GM23338 (cell line): Measurements from ENCODE around the gene NCBP1. TPM values are rescaled to one million over a fixed set of nuclear protein-coding genes. Genes with fewer than 3 reads are reported as not detected.

ENCODE experiments used
- ATAC-seq: fragments of 200-7000 bp; cut with Tn5 transposase; 3 replicates; pipeline ENCODE4 v1.9.1; 2020
- DNase-seq: peaks from one replicate; pipeline ENCODE4 v3.0.0-alpha.2; 2015; ENCODE audit warnings: low spot score
- H2AFZ ChIP-seq: fragments of 200-600 bp; sonication (generic); 2 replicates; pipeline ENCODE4 v1.8.0; 2016; ENCODE audit warnings: antibody characterized with exemption, mild to moderate bottlenecking, moderate library complexity
- H3F3A ChIP-seq: fragments of 200-600 bp; sonication (generic); replicated peaks from 2 replicates; pipeline ENCODE4 v1.8.0; 2017; ENCODE audit warnings: antibody characterized with exemption, mixed run types, low read depth
- H3K27ac ChIP-seq: fragments of 200-600 bp; sonication (generic); 2 replicates; pipeline ENCODE4 v1.6.1; 2016; ENCODE audit warnings: low read depth
- H3K27me3 ChIP-seq: fragments of 200-600 bp; sonication (generic); 2 replicates; pipeline ENCODE4 v1.8.0; 2016; ENCODE audit warnings: mild to moderate bottlenecking, mixed run types, moderate library complexity; ENCODE audit not compliant: insufficient read depth
- H3K36me3 ChIP-seq: fragments of 200-600 bp; sonication (generic); 2 replicates; pipeline ENCODE4 v1.8.0; 2016; ENCODE audit warnings: mild to moderate bottlenecking; ENCODE audit not compliant: insufficient read depth
- H3K4me1 ChIP-seq: fragments of 200-600 bp; sonication (generic); 2 replicates; pipeline ENCODE4 v1.8.0; 2016; ENCODE audit warnings: mild to moderate bottlenecking, moderate library complexity; ENCODE audit not compliant: insufficient read depth
- H3K4me2 ChIP-seq: fragments of 200-600 bp; sonication (generic); 2 replicates; pipeline ENCODE4 v1.7.1; 2017; ENCODE audit warnings: mixed run types
- H3K4me3 ChIP-seq: fragments of 200-600 bp; sonication (generic); 2 replicates; pipeline ENCODE4 v1.6.1; 2016; ENCODE audit warnings: mixed run types
- H3K79me2 ChIP-seq: fragments of 200-600 bp; sonication (generic); replicated peaks from 2 replicates; pipeline ENCODE4 v1.8.0; 2017; ENCODE audit warnings: mild to moderate bottlenecking; ENCODE audit not compliant: insufficient read depth
- H3K9me2 ChIP-seq: fragments of 200-600 bp; sonication (generic); 2 replicates; pipeline ENCODE4 v1.8.0; 2017; ENCODE audit not compliant: insufficient read depth
- H4K20me1 ChIP-seq: fragments of 200-600 bp; sonication (generic); replicated peaks from 2 replicates; pipeline ENCODE4 v1.8.0; 2017; ENCODE audit warnings: mild to moderate bottlenecking; ENCODE audit not compliant: insufficient read depth
- H3K27ac Mint-ChIP-seq: 2 replicates; pipeline ENCODE4 v1.8.0; 2020; ENCODE audit warnings: inconsistent platforms, mild to moderate bottlenecking, moderate library complexity, mixed read lengths
- H3K27me3 Mint-ChIP-seq: 3 replicates; pipeline ENCODE4 v1.8.0; 2022; ENCODE audit warnings: low read depth, mild to moderate bottlenecking, moderate library complexity, mixed read lengths, inconsistent platforms; ENCODE audit not compliant: insufficient read depth, poor library complexity
- H3K36me3 Mint-ChIP-seq: 3 replicates; pipeline ENCODE4 v1.8.0; 2021; ENCODE audit warnings: low read depth, mild to moderate bottlenecking, inconsistent platforms, moderate library complexity, mixed read lengths
- H3K4me1 Mint-ChIP-seq: 3 replicates; pipeline ENCODE4 v1.8.0; 2020; ENCODE audit warnings: mild to moderate bottlenecking, inconsistent platforms, mixed read lengths
- H3K4me3 Mint-ChIP-seq: 3 replicates; pipeline ENCODE4 v1.8.0; 2021; ENCODE audit warnings: moderate library complexity, mild to moderate bottlenecking, inconsistent platforms, mixed read lengths
- H3K9me3 Mint-ChIP-seq: 3 replicates; pipeline ENCODE4 v1.8.0; 2020; ENCODE audit warnings: moderate library complexity, mild to moderate bottlenecking, inconsistent platforms, mixed read lengths
- CREB1 ChIP-seq: fragments of 250-450 bp; sonication (Bioruptor Pico); IDR thresholded peaks from 2 replicates; pipeline ENCODE4 v1.5.0; 2020; ENCODE audit warnings: low read depth, mild to moderate bottlenecking, moderate library complexity
- CTCF ChIP-seq, 2 experiments: fragments of 200-600 bp in 1 of 2; sonication (generic) in 1 of 2; conservative IDR thresholded peaks; 2 replicates each; pipeline versions ENCODE4 v1.5.1 to v1.6.1; 2016 to 2017; ENCODE audit warnings: antibody characterized with exemption in 2 of 2, low read depth in 2 of 2, mild to moderate bottlenecking in 2 of 2, moderate library complexity in 1 of 2
- ETS1 ChIP-seq: IDR thresholded peaks from 2 replicates; pipeline ENCODE4 v1.6.1; 2016; ENCODE audit warnings: antibody characterized with exemption
- EZH2 ChIP-seq: fragments of 200-600 bp; sonication (generic); IDR thresholded peaks from one replicate; pipeline ENCODE4 v1.8.0; 2017; ENCODE audit warnings: antibody characterized with exemption, mild to moderate bottlenecking, low read depth; ENCODE audit not compliant: unreplicated experiment
- EZH2phosphoT487 ChIP-seq: fragments of 200-600 bp; sonication (generic); IDR thresholded peaks from one replicate; pipeline ENCODE4 v1.8.1; 2018; ENCODE audit warnings: antibody characterized with exemption; ENCODE audit not compliant: unreplicated experiment
- JUNB ChIP-seq: IDR thresholded peaks from one replicate; pipeline ENCODE4 v1.6.1; 2016; ENCODE audit warnings: antibody characterized with exemption; ENCODE audit not compliant: unreplicated experiment
- NANOG ChIP-seq: IDR thresholded peaks from 2 replicates; pipeline ENCODE4 v1.6.1; 2016; ENCODE audit warnings: antibody characterized with exemption, borderline replicate concordance
- POLR2AphosphoS5 ChIP-seq: IDR thresholded peaks from 2 replicates; pipeline ENCODE4 v1.6.1; 2016; ENCODE audit warnings: antibody characterized with exemption, low read depth
- REST ChIP-seq: IDR thresholded peaks from one replicate; pipeline ENCODE4 v1.6.1; 2018; ENCODE audit warnings: antibody characterized with exemption; ENCODE audit not compliant: unreplicated experiment
- STAT1 ChIP-seq: IDR thresholded peaks from one replicate; pipeline ENCODE4 v1.6.1; 2016; ENCODE audit warnings: antibody characterized with exemption; ENCODE audit not compliant: unreplicated experiment
- ZNF114 ChIP-seq: fragments of 250-450 bp; sonication (Bioruptor Pico); IDR thresholded peaks from 2 replicates; pipeline ENCODE4 v1.5.0; 2020; ENCODE audit warnings: mild to moderate bottlenecking, moderate library complexity
- ZNF331 ChIP-seq: fragments of 250-450 bp; sonication (Bioruptor Pico); IDR thresholded peaks from 2 replicates; pipeline ENCODE4 v1.5.0; 2020; ENCODE audit warnings: low read depth, mild to moderate bottlenecking, moderate library complexity
- ZNF462 ChIP-seq: fragments of 250-450 bp; sonication (Bioruptor Pico); IDR thresholded peaks from 2 replicates; pipeline ENCODE4 v1.5.0; 2020; ENCODE audit warnings: mild to moderate bottlenecking, moderate library complexity
- polyA plus RNA-seq: library from polyadenylated mRNA; unstranded; fragments of >200 nt; fragmentation: Nextera tagmentation; extraction: Ambion mirVana; gene quantifications from 2 replicates; pipeline ENCODE4 v1.2.1, GENCODE V29; 2016
- total RNA-seq: library from RNA; depleted of rRNA; stranded (reverse); fragments of >200 nt; shearing (Covaris generic); gene quantifications from 2 replicates; pipeline ENCODE4 v1.2.3, GENCODE V29; 2014

Gene NCBP1
- total and polyA plus RNA-seq, 2 experiments from 2014 or later = 43.9 to 60.2 TPM

GRCh38 chr9:97651646-97652045 lies 18.0 kb downstream of the NCBP1 start:
- no peaks in the 10 kb centered on the region for H3F3A ChIP-seq
- peaks cover 3% of the 10 kb centered on the region for H4K20me1 ChIP-seq
- H3K4me3 ChIP-seq = no peak overlapping the region
- no peaks in the 10 kb centered on the region for H3K27me3 ChIP-seq
- H3K27ac ChIP-seq = no peak overlapping the region
- peaks cover 68% of the 10 kb centered on the region for H3K36me3 Mint-ChIP-seq
- H3K27me3 Mint-ChIP-seq = no peaks in the 10 kb centered on the region
- H3K9me3 Mint-ChIP-seq = no peaks in the 10 kb centered on the region
- H3K9me2 ChIP-seq = no peaks in the 10 kb centered on the region
- H3K4me3 Mint-ChIP-seq = no peak overlapping the region
- DNase-seq (no peak), ATAC-seq (no peak)
- H3K4me2 ChIP-seq = no peak overlapping the region
- H3K79me2 ChIP-seq = no peaks in the 10 kb centered on the region
- no peaks in the 10 kb centered on the region for H3K4me1 Mint-ChIP-seq
- H2AFZ ChIP-seq = no peak overlapping the region
- peaks cover 67% of the 10 kb centered on the region for H3K36me3 ChIP-seq
- TF ChIP-seq JUNB (no peak), CTCF (conservative IDR thresholded peaks at IDR 0.05; ENCODE audit: low read depth in 2 of 2) (no peak), CREB1 (no peak), NANOG (no peak), REST (no peak), POLR2AphosphoS5 (no peak), EZH2 (no peak), ZNF331 (CRISPR knock-in tag) (no peak), ZNF462 (CRISPR knock-in tag) (no peak), ZNF114 (CRISPR knock-in tag) (no peak), ETS1 (no peak), EZH2phosphoT487 (no peak), STAT1 (no peak)
- H3K27ac Mint-ChIP-seq = no peak overlapping the region
- no peaks in the 10 kb centered on the region for H3K4me1 ChIP-seq
